Stimulated activated CD4-positive, alpha-beta T cell treated with anti-CD3 and anti-CD28 coated beads, Interleukin-4, amount 100 ng/mL, for 24 hours (primary cell): Measurements from ENCODE around the gene HLA-DRB1.
A peak's percentile ranks its signal among the peaks of the same experiment; 100 is the strongest.
"Not testable (repeated sequence)": the region's sequence is repeated elsewhere in the genome, so short reads cannot be mapped to it uniquely, and the experiment has no call there.

Experiments
- DNase-seq: peaks from one replicate; pipeline ENCODE4 v3.0.0-alpha.2; 2020

HLA-DRB1 gene

GRCh38 chr6:32589596-32590449 lies at the start of gene HLA-DRB1:
Gene HLA-DRB1, minus strand, starts transcription at chr6:32589848. Its CDS starts 106 bp downstream, at chr6:32589742.
- DNase-seq: peak; percentile 17

GRCh38 chr6:32638532-32639219 lies 49.0 kb upstream of the HLA-DRB1 start:
- no peak for DNase-seq

GRCh38 chr6:32637883-32638282 lies 48.2 kb upstream of the HLA-DRB1 start:
- DNase-seq: no peak

GRCh38 chr6:32637219-32637880 lies 47.7 kb upstream of the HLA-DRB1 start, which contains the start of gene HLA-DQA1:
Gene HLA-DQA1, plus strand, starts transcription at chr6:32637406. Its CDS starts 53 bp downstream, at chr6:32637459.
- DNase-seq: no peak

GRCh38 chr6:32635526-32636123 lies 46.0 kb upstream of the HLA-DRB1 start:
- no peak for DNase-seq

GRCh38 chr6:32629793-32630192 lies 40.1 kb upstream of the HLA-DRB1 start:
- DNase-seq: not testable (repeated sequence)

- peak; percentile 33 for DNase-seq
Observed at GRCh38 chr6:32627831-32628230, 38.2 kb upstream of the HLA-DRB1 start.

GRCh38 chr6:32627249-32627648 lies 37.6 kb upstream of the HLA-DRB1 start:
- no peak for DNase-seq

- no peak for DNase-seq
Observed at GRCh38 chr6:32625137-32625536, 35.5 kb upstream of the HLA-DRB1 start.

GRCh38 chr6:32624565-32624964 lies 34.9 kb upstream of the HLA-DRB1 start:
- no peak for DNase-seq

- DNase-seq: no peak
Observed at GRCh38 chr6:32623693-32624092, 34.0 kb upstream of the HLA-DRB1 start.

GRCh38 chr6:32622545-32623401 lies 33.1 kb upstream of the HLA-DRB1 start:
- peak; percentile 32 for DNase-seq

GRCh38 chr6:32621372-32621771 lies 31.7 kb upstream of the HLA-DRB1 start:
- no peak for DNase-seq

GRCh38 chr6:32617751-32618150 lies 28.1 kb upstream of the HLA-DRB1 start:
- no peak for DNase-seq

- DNase-seq: no peak
Observed at GRCh38 chr6:32615885-32616532, 26.4 kb upstream of the HLA-DRB1 start.

GRCh38 chr6:32614366-32615081 lies 24.9 kb upstream of the HLA-DRB1 start:
- DNase-seq: no peak

- no peak for DNase-seq
Observed at GRCh38 chr6:32613475-32613874, 23.8 kb upstream of the HLA-DRB1 start.

GRCh38 chr6:32610682-32611296 lies 21.1 kb upstream of the HLA-DRB1 start:
- DNase-seq: no peak

GRCh38 chr6:32609731-32610640 lies 20.3 kb upstream of the HLA-DRB1 start:
- DNase-seq: peak; percentile 62
